Stomach (tissue), 9 donors: Measurements from ENCODE around the gene C17orf107. TPM values are rescaled to one million over a fixed set of nuclear protein-coding genes. Genes with fewer than 3 reads are reported as not detected.

Experiments
- DNase-seq, 2 donors: peaks; one replicate each; pipeline versions ENCODE4 v3.0.0 to v3.0.0-alpha.2; 2013 to 2019
- H3K27ac ChIP-seq, 5 donors: fragments of 200-600 bp in 4 of 5; sonication (generic) in 4 of 5; one replicate each; pipeline ENCODE4 v1.5.1; 2013 to 2019; ENCODE audit warnings: mild to moderate bottlenecking in 1 of 5, moderate library complexity in 1 of 5
- H3K27me3 ChIP-seq, 3 donors: fragments of 200-600 bp; sonication (generic); one replicate each; pipeline ENCODE4 v1.5.1; 2017 to 2019; ENCODE audit warnings: mixed run types in 1 of 3
- H3K36me3 ChIP-seq, 4 donors: fragments of 200-600 bp; sonication (generic); 1 replicate in 3 of 4; 2 replicates in 1 of 4; pipeline ENCODE4 v1.5.1; 2016 to 2019
- H3K4me1 ChIP-seq, 4 donors: fragments of 200-600 bp; sonication (generic); one replicate each; pipeline ENCODE4 v1.5.1; 2016 to 2019
- H3K4me3 ChIP-seq, 4 donors: fragments of 200-600 bp; sonication (generic) in 3 of 4; one replicate each; pipeline ENCODE4 v1.5.1; 2016 to 2019; ENCODE audit warnings: mild to moderate bottlenecking in 1 of 4
- H3K9me3 ChIP-seq, 4 donors: fragments of 200-600 bp; sonication (generic); one replicate each; pipeline ENCODE4 v1.5.1; 2016 to 2019
- CTCF ChIP-seq, 7 experiments: fragments of 450-650 bp in 4 of 7; fragments of 200-600 bp in 3 of 7; sonication (generic) in 3 of 7; IDR thresholded peaks; one replicate each; pipeline ENCODE4 v1.5.1; 2016 to 2019; ENCODE audit warnings: antibody characterized with exemption in 7 of 7, control low read depth in 2 of 7, mild to moderate bottlenecking in 1 of 7
- EP300 ChIP-seq: sonication (generic); formaldehyde crosslinking; IDR thresholded peaks from one replicate; pipeline ENCODE4 v1.6.1; 2017; ENCODE audit warnings: antibody characterized with exemption
- POLR2A ChIP-seq, 4 donors: fragments of 450-650 bp; IDR thresholded peaks; one replicate each; pipeline ENCODE4 v1.6.1; 2016; ENCODE audit warnings: antibody characterized with exemption in 4 of 4, control low read depth in 2 of 4, mild to moderate bottlenecking in 1 of 4, moderate library complexity in 1 of 4
- POLR2AphosphoS5 ChIP-seq, 3 donors: sonication (generic); formaldehyde crosslinking; IDR thresholded peaks; one replicate each; pipeline ENCODE4 v1.6.1; 2016; ENCODE audit warnings: antibody characterized with exemption in 3 of 3
- WGBS, 5 donors: extraction: QIAGEN DNeasy Blood & Tissue Kit in 3 of 5; methylation state at CpG; one replicate each; pipeline versions ENCODE4 v1.1.5 to v1.1.7; 2013 to 2018; 5-methylcytosine and 5-hydroxymethylcytosine counted together
- intact Hi-C: fragments of 100-400 bp; cut with DNase I; formaldehyde crosslinking; loops from one replicate; pipeline ENCODE4 v1.15.1; 2023; ENCODE audit warnings: low total_unique reads
- polyA plus RNA-seq, 3 donors: library from polyadenylated mRNA; stranded (reverse); fragments of 200-250 nt; gene quantifications; one replicate each; pipeline ENCODE4 v1.2.3, GENCODE V29; 2013
- total RNA-seq, 5 donors: library from RNA; depleted of rRNA; stranded (reverse); fragments of >200 nt; gene quantifications; one replicate each; pipeline versions ENCODE4 v1.1.0 to v1.2.3, GENCODE V29; 2014 to 2016
- donor health status: healthy with polysubstance abuse.
- donor health status: Bipolar disorder and iron deficiency.
- donor health status: healthy.

Gene C17orf107
- total and polyA plus RNA-seq, 8 donors: 0.75 to 6.6 (median 2.8) TPM; not detected in 1

DNA sequence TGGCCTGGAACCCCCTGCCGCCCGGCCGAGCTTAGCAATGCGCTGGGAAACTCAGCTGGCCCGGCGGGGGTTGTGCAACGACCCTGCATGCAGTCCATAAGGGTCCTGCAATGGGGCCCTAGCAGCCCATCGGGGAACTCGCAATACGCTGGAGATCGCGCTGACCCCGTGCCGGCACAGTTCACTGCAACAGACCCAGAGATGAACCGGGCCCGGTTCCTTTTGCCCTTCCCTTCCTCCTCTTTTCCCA is 40.1 kb downstream of the C17orf107 start:
- H3K36me3 ChIP-seq: peaks cover 45 to 58% (median 53%) of the 10 kb centered on the region in 4 donors
- 0% methylated on average over 1 to 16 of the region's 16 CpGs for WGBS, 5 donors
- H3K27ac ChIP-seq: peak overlapping the region; percentile 91 to 100 (median 95)
- DNase-seq: no peak
- peaks cover 37 to 62% (median 60%) of the 10 kb centered on the region in 4 donors for H3K4me1 ChIP-seq
- TF ChIP-seq EP300 (no peak), CTCF (IDR thresholded peaks at IDR 0.05) (no peak), POLR2A (IDR thresholded peaks at IDR 0.05) (no peak), POLR2AphosphoS5 (IDR thresholded peaks at IDR 0.05) (no peak)
- no peaks in the 10 kb centered on the region for H3K27me3 ChIP-seq
- intact Hi-C loops: no loop called here
- no peaks in the 10 kb centered on the region for H3K9me3 ChIP-seq
- peak overlapping the region; percentile 70 to 91 (median 84) for H3K4me3 ChIP-seq

GRCh38 chr17:4939796-4940554 is 40.6 kb downstream of the C17orf107 start, which contains the start of the genes RNF167 and SLC25A11:
Gene RNF167, plus strand, starts transcription at chr17:4940268. Its CDS starts 642 bp downstream, at chr17:4940910.
Gene SLC25A11, minus strand, starts transcription at chr17:4940046. Its CDS starts 136 bp downstream, at chr17:4939910.
- Histone ChIP-seq H3K4me3 (peak within 1 kb of the TSS; percentile 70 to 91 (median 84)), H3K4me1 (peaks cover 42 to 63% (median 63%) of the 10 kb centered on the region in 4 donors), H3K9me3 (no peaks in the 10 kb centered on the region), H3K27ac (peak within 1 kb of the TSS; percentile 91 to 100 (median 95)), H3K36me3 (peaks cover 49 to 63% (median 58%) of the 10 kb centered on the region in 4 donors), H3K27me3 (no peaks in the 10 kb centered on the region)
- WGBS, 5 donors: 0% methylated on average over 52 to 72 of the region's 72 CpGs
- peak; percentile 96 to 99 for DNase-seq
- intact Hi-C loops: no loop called here
- TF ChIP-seq EP300: no peak
- peak in 1 of 4 donors; percentile 34 for TF ChIP-seq POLR2A (IDR thresholded peaks at IDR 0.05)
- peak; percentile 63 to 92 (median 69) for TF ChIP-seq POLR2AphosphoS5 (IDR thresholded peaks at IDR 0.05)
- TF ChIP-seq CTCF (IDR thresholded peaks at IDR 0.05): no peak

DNA sequence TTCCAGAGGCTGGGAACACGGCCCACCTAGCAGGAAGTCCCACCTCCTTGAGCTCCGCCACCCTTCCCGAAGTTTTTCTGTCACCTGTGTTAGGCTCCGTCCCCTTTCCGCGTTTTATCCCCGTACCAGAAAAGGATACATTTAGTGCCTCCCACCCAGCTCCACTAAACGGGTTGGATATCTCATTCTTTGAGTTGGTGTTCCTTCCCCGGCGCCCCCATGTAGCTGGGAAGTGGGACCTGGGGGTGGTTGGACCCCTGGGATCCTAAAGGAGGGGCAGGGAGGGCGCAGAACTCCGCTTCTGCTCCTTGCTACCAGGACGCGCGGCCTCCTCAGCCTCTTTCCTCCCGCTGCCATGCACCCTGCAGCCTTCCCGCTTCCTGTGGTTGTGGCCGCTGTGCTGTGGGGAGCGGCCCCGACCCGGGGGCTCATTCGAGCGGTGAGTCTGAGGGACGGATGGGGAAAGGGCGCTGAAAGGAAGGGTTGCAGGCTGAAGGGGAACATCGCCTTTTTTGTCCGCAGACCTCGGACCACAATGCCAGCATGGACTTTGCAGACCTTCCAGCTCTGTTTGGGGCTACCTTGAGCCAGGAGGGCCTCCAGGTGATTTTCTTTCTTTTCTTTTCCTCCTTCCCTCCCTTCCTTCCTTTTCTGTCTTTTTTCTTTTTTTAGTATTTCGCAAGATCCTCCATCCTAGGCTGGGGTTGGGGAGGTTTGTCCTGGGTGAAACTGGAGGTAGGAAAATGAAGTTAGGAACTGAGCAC is 41.4 kb downstream of the C17orf107 start:
- intact Hi-C loops: no loop called here
- H3K4me3 ChIP-seq: peak overlapping the region; percentile 70 to 91 (median 84)
- 0 to 1% (median 1%) methylated on average over 29 of the region's 29 CpGs for WGBS, 5 donors
- no peak for TF ChIP-seq EP300
- TF ChIP-seq POLR2AphosphoS5 (IDR thresholded peaks at IDR 0.05): no peak
- no peak for TF ChIP-seq CTCF (IDR thresholded peaks at IDR 0.05)
- no peak for TF ChIP-seq POLR2A (IDR thresholded peaks at IDR 0.05)
- no peaks in the 10 kb centered on the region for H3K9me3 ChIP-seq
- H3K36me3 ChIP-seq: peaks cover 56 to 65% (median 64%) of the 10 kb centered on the region in 4 donors
- H3K27me3 ChIP-seq: no peaks in the 10 kb centered on the region
- peak in 1 of 2 donors; percentile 83 for DNase-seq
- peak overlapping the region; percentile 91 to 100 (median 95) for H3K27ac ChIP-seq
- H3K4me1 ChIP-seq: peaks cover 50 to 71% (median 70%) of the 10 kb centered on the region in 4 donors

DNA sequence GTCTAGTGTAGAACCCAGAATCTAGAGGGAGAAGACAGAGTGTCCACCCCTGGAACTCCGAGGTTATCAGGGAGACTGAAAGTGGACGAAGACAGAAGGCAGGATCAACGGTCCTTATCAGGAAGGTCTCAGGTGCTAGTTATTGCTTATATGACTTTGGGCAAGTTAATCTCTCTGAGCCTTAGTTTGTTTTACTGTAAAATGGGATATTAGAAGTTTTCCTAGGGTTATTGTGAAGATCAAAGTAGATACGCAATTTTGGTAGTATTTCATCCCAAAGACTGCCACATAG is 41.9 kb downstream of the C17orf107 start:
- H3K27me3 ChIP-seq: no peaks in the 10 kb centered on the region
- H3K9me3 ChIP-seq: no peaks in the 10 kb centered on the region
- H3K36me3 ChIP-seq: peaks cover 58 to 66% (median 65%) of the 10 kb centered on the region in 4 donors
- DNase-seq: no peak
- peak overlapping the region; percentile 70 to 91 (median 84) for H3K4me3 ChIP-seq
- WGBS, 5 donors: 20 to 37% (median 31%) methylated on average over 4 of the region's 4 CpGs
- peaks cover 55 to 76% (median 75%) of the 10 kb centered on the region in 4 donors for H3K4me1 ChIP-seq
- intact Hi-C loops: no loop called here
- H3K27ac ChIP-seq: peak overlapping the region in 4 of 5 donors; percentile 91 to 100 (median 96)
- TF ChIP-seq POLR2A (IDR thresholded peaks at IDR 0.05): no peak
- no peak for TF ChIP-seq POLR2AphosphoS5 (IDR thresholded peaks at IDR 0.05)
- no peak for TF ChIP-seq CTCF (IDR thresholded peaks at IDR 0.05)
- no peak for TF ChIP-seq EP300
